Subcutaneous abdominal adipose tissue (tissue), 5 donors: ENCODE data around the gene TIRAP.
A peak's percentile ranks its signal among the peaks of the same experiment; 100 is the strongest.

Experiments used
- H3K27ac ChIP-seq: one replicate; pipeline ENCODE4 v1.7.0; 2013; ENCODE audit warnings: low read depth, mild to moderate bottlenecking, inconsistent platforms, low read length, moderate library complexity
- H3K27me3 ChIP-seq, 5 donors: one replicate each; pipeline ENCODE4 v1.7.0; 2013; ENCODE audit warnings: low read length in 5 of 5, inconsistent platforms in 1 of 5; ENCODE audit not compliant: control insufficient read depth in 5 of 5, insufficient read depth in 4 of 5
- H3K36me3 ChIP-seq, 5 donors: one replicate each; pipeline ENCODE4 v1.7.0; 2013; ENCODE audit warnings: low read length in 5 of 5; ENCODE audit not compliant: control insufficient read depth in 5 of 5, insufficient read depth in 5 of 5
- H3K4me1 ChIP-seq, 5 donors: one replicate each; pipeline ENCODE4 v1.7.0; 2013; ENCODE audit warnings: low read length in 5 of 5, mild to moderate bottlenecking in 3 of 5, moderate library complexity in 1 of 5; ENCODE audit not compliant: control insufficient read depth in 5 of 5, insufficient read depth in 5 of 5
- H3K4me3 ChIP-seq, 5 donors: one replicate each; pipeline ENCODE4 v1.7.0; 2013; ENCODE audit warnings: low read length in 5 of 5, low read depth in 1 of 5
- H3K9ac ChIP-seq, 5 donors: one replicate each; pipeline ENCODE4 v1.7.0; 2013; ENCODE audit warnings: low read length in 5 of 5, mild to moderate bottlenecking in 4 of 5, moderate library complexity in 3 of 5
- H3K9me3 ChIP-seq, 5 donors: one replicate each; pipeline ENCODE4 v1.7.0; 2013; ENCODE audit warnings: low read length in 5 of 5; ENCODE audit not compliant: control insufficient read depth in 5 of 5
- donor health status: healthy.
- donor health status: healthy.
- donor health status: healthy.
- donor health status: healthy.
- donor health status: healthy.

Gene TIRAP

GRCh38 chr11:126317756-126318573 is 35.1 kb downstream of the TIRAP start:
- H3K27ac ChIP-seq, result peak overlapping the region; percentile 82
- peak overlapping the region; percentile 23 to 72 (median 51) for H3K4me3 ChIP-seq
- H3K9ac ChIP-seq, result peak overlapping the region in 4 of 5 donors; percentile 53 to 83 (median 65)
- peaks cover 0 to 2% (median 0%) of the 10 kb centered on the region in 5 donors for H3K36me3 ChIP-seq
- no peaks in the 10 kb centered on the region for H3K27me3 ChIP-seq
- no peaks in the 10 kb centered on the region for H3K9me3 ChIP-seq
- H3K4me1 ChIP-seq, result peaks cover 12 to 27% (median 25%) of the 10 kb centered on the region in 5 donors

- no peaks in the 10 kb centered on the region for H3K9me3 ChIP-seq
- H3K4me1 ChIP-seq, result peaks cover 12 to 27% (median 25%) of the 10 kb centered on the region in 5 donors
- H3K27me3 ChIP-seq, result no peaks in the 10 kb centered on the region
- peak overlapping the region; percentile 82 for H3K27ac ChIP-seq
- peaks cover 0 to 2% (median 0%) of the 10 kb centered on the region in 5 donors for H3K36me3 ChIP-seq
- H3K9ac ChIP-seq, result peak overlapping the region in 3 of 5 donors; percentile 40 to 83 (median 56)
- peak overlapping the region; percentile 23 to 72 (median 51) for H3K4me3 ChIP-seq
Observed at GRCh38 chr11:126318574-126319373, 35.9 kb downstream of the TIRAP start.

GRCh38 chr11:126319374-126319740 is 36.5 kb downstream of the TIRAP start:
- Histone ChIP-seq H3K4me3 (peak overlapping the region in 1 of 5 donors; percentile 7), H3K27ac (peak overlapping the region; percentile 82), H3K9me3 (no peaks in the 10 kb centered on the region), H3K4me1 (peaks cover 12 to 27% (median 25%) of the 10 kb centered on the region in 5 donors), H3K9ac (peak overlapping the region in 2 of 5 donors; percentile 40 to 83), H3K27me3 (no peaks in the 10 kb centered on the region), H3K36me3 (peaks cover 0 to 2% (median 0%) of the 10 kb centered on the region in 5 donors)

- Histone ChIP-seq H3K4me1 (peaks cover 8 to 18% (median 17%) of the 10 kb centered on the region in 5 donors), H3K9me3 (no peaks in the 10 kb centered on the region), H3K9ac (no peak overlapping the region), H3K27me3 (no peaks in the 10 kb centered on the region), H3K4me3 (no peak overlapping the region), H3K27ac (no peak overlapping the region), H3K36me3 (peaks cover 0 to 2% (median 0%) of the 10 kb centered on the region in 5 donors)
Observed at GRCh38 chr11:126322996-126323395, 40.1 kb downstream of the TIRAP start.

GRCh38 chr11:126327281-126328000 is 44.5 kb downstream of the TIRAP start:
- Histone ChIP-seq H3K27ac (no peak overlapping the region), H3K4me1 (peaks cover 4 to 14% (median 9%) of the 10 kb centered on the region in 5 donors), H3K27me3 (no peaks in the 10 kb centered on the region), H3K9me3 (no peaks in the 10 kb centered on the region), H3K36me3 (peaks cover 0 to 18% (median 5%) of the 10 kb centered on the region in 5 donors), H3K4me3 (no peak overlapping the region), H3K9ac (no peak overlapping the region)

- peaks cover 4 to 16% (median 12%) of the 10 kb centered on the region in 5 donors for H3K4me1 ChIP-seq
- no peaks in the 10 kb centered on the region for H3K27me3 ChIP-seq
- no peak overlapping the region for H3K9ac ChIP-seq
- H3K27ac ChIP-seq, result no peak overlapping the region
- peaks cover 0 to 20% (median 5%) of the 10 kb centered on the region in 5 donors for H3K36me3 ChIP-seq
- H3K9me3 ChIP-seq, result no peaks in the 10 kb centered on the region
- no peak overlapping the region for H3K4me3 ChIP-seq
Observed at GRCh38 chr11:126328001-126328390, 45.1 kb downstream of the TIRAP start.

- Histone ChIP-seq H3K4me3 (no peak overlapping the region), H3K27me3 (no peaks in the 10 kb centered on the region), H3K9me3 (no peaks in the 10 kb centered on the region), H3K27ac (no peak overlapping the region), H3K4me1 (peaks cover 4 to 16% (median 12%) of the 10 kb centered on the region in 5 donors), H3K36me3 (peaks cover 0 to 20% (median 5%) of the 10 kb centered on the region in 5 donors), H3K9ac (no peak overlapping the region)
Observed at GRCh38 chr11:126328444-126328843, 45.6 kb downstream of the TIRAP start.

GRCh38 chr11:126328938-126329643 is 46.2 kb downstream of the TIRAP start:
- Histone ChIP-seq H3K4me3 (no peak overlapping the region), H3K9me3 (no peaks in the 10 kb centered on the region), H3K27ac (peak overlapping the region; percentile 10), H3K9ac (no peak overlapping the region), H3K36me3 (peaks cover 0 to 18% (median 5%) of the 10 kb centered on the region in 5 donors), H3K4me1 (peaks cover 4 to 16% (median 12%) of the 10 kb centered on the region in 5 donors), H3K27me3 (no peaks in the 10 kb centered on the region)

- Histone ChIP-seq H3K9me3 (no peaks in the 10 kb centered on the region), H3K27me3 (no peaks in the 10 kb centered on the region), H3K27ac (peak overlapping the region; percentile 10), H3K36me3 (peaks cover 0 to 18% (median 5%) of the 10 kb centered on the region in 5 donors), H3K4me1 (peaks cover 4 to 16% (median 12%) of the 10 kb centered on the region in 5 donors), H3K9ac (no peak overlapping the region), H3K4me3 (no peak overlapping the region)
Observed at GRCh38 chr11:126329644-126330211, 46.8 kb downstream of the TIRAP start.
